Cardiac muscle cell (in vitro differentiated cells and primary cell): Measurements from ENCODE around the gene MS4A18. TPM values are rescaled to one million over a fixed set of nuclear protein-coding genes. Genes with fewer than 3 reads are reported as not detected.

Source experiments
- DNase-seq, 2 donors: peaks; one replicate each; pipeline versions ENCODE4 v3.0.0 to v3.0.0-alpha.2; 2010 to 2017; ENCODE audit warnings: low read depth in 1 of 2, low spot score in 1 of 2
- H3K27ac ChIP-seq: fragments of 200-600 bp; sonication (generic); 2 replicates; pipeline ENCODE4 v1.5.1; 2016
- H3K27me3 ChIP-seq: fragments of 200-600 bp; sonication (generic); 2 replicates; pipeline ENCODE4 v1.6.0; 2016; ENCODE audit warnings: control low read depth
- H3K36me3 ChIP-seq: fragments of 200-600 bp; sonication (generic); 2 replicates; pipeline ENCODE4 v1.5.1; 2016; ENCODE audit warnings: control low read depth
- H3K4me1 ChIP-seq: fragments of 200-600 bp; sonication (generic); 2 replicates; pipeline ENCODE4 v1.8.1; 2017; ENCODE audit warnings: low read depth, mild to moderate bottlenecking, mixed run types
- H3K4me3 ChIP-seq: fragments of 200-600 bp; sonication (generic); 2 replicates; pipeline ENCODE4 v1.5.1; 2016; ENCODE audit warnings: mild to moderate bottlenecking
- H3K9me3 ChIP-seq: fragments of 200-600 bp; sonication (generic); 2 replicates; pipeline ENCODE4 v1.5.1; 2017; ENCODE audit warnings: low read depth, mild to moderate bottlenecking, control low read depth
- polyA plus RNA-seq: library from polyadenylated mRNA; unstranded; fragments of >200 nt; fragmentation: Nextera tagmentation; extraction: Ambion mirVana; gene quantifications from 2 replicates; pipeline ENCODE4 v1.2.1, GENCODE V29; 2016
- total RNA-seq: library from RNA; depleted of rRNA; stranded (reverse); fragments of >200 nt; gene quantifications from 2 replicates; pipeline ENCODE4 v1.2.3, GENCODE V29; 2016
- TF ChIP-seq, protein P1 (sequence below): IDR thresholded peaks from 2 replicates; pipeline ENCODE4 v1.5.1; 2012; ENCODE audit warnings: low read depth, mild to moderate bottlenecking, low read length

Gene MS4A18
- total and polyA plus RNA-seq, 2 experiments from 2014 or later, result not detected

DNA sequence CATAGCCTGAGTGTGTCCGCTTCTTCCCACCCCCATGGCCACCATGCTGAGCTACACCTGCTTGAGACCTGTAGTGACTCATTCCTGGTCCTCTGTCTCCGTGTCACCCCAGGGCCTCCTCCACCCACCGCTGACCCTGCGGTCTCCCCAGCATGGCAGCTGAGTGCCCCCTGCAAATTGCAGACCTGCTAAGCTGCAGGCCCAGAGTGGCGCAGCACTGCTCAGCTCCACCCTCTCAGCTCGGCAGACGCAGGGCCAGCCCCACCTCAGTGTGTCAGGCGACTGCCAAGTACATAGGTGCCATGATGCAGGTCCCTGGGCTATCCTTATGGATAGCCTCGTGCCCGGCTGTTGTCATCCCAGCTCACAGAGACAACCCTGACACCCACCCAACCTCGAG lies 45.3 kb downstream of the MS4A18 start:
- Histone ChIP-seq H3K9me3 (no peaks in the 10 kb centered on the region), H3K36me3 (no peaks in the 10 kb centered on the region), H3K27ac (no peak overlapping the region), H3K4me1 (no peaks in the 10 kb centered on the region), H3K27me3 (no peaks in the 10 kb centered on the region), H3K4me3 (no peak overlapping the region)
- TF ChIP-seq, protein P1, sequence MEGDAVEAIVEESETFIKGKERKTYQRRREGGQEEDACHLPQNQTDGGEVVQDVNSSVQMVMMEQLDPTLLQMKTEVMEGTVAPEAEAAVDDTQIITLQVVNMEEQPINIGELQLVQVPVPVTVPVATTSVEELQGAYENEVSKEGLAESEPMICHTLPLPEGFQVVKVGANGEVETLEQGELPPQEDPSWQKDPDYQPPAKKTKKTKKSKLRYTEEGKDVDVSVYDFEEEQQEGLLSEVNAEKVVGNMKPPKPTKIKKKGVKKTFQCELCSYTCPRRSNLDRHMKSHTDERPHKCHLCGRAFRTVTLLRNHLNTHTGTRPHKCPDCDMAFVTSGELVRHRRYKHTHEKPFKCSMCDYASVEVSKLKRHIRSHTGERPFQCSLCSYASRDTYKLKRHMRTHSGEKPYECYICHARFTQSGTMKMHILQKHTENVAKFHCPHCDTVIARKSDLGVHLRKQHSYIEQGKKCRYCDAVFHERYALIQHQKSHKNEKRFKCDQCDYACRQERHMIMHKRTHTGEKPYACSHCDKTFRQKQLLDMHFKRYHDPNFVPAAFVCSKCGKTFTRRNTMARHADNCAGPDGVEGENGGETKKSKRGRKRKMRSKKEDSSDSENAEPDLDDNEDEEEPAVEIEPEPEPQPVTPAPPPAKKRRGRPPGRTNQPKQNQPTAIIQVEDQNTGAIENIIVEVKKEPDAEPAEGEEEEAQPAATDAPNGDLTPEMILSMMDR, result no peak
- DNase-seq, result no peak

GRCh38 chr11:60771146-60771545 lies 46.6 kb downstream of the MS4A18 start:
- Histone ChIP-seq H3K4me1 (no peaks in the 10 kb centered on the region), H3K4me3 (no peak overlapping the region), H3K36me3 (no peaks in the 10 kb centered on the region), H3K27ac (no peak overlapping the region), H3K27me3 (no peaks in the 10 kb centered on the region), H3K9me3 (no peaks in the 10 kb centered on the region)
- TF ChIP-seq, protein P1, result no peak
- DNase-seq, result no peak

DNA sequence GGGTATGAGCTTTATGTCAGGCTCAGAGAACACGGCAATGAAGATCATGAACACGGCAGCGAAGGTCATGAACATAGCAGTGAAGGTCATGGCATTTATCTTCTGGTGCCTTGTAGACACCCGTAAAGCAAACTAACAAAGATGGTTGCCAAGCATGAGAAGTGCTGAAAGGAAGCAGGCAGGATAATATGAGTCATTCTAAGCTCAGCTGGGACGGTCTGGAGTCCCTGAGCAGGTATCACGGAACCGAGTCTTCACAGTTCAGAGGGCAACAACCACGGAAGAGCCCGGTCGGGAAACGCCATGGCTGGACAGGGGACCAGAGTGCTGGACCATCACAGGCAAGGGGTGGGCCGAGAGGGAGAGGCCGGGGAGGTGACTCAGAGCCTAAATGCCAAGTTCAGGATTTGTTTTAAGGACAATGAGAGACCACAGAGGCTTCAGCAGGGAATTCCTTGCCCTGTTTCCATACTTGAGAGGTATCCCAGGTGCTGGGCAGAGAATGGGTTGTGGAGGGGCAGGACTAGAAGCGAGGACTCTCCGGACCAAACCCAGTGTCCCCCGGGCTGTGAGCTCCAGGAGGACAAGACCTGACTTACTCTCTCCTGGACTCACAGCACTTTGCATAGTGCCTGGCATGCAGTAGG lies 47.5 kb downstream of the MS4A18 start:
- no peak for DNase-seq
- H3K4me1 ChIP-seq, result no peaks in the 10 kb centered on the region
- no peaks in the 10 kb centered on the region for H3K36me3 ChIP-seq
- H3K27me3 ChIP-seq, result no peaks in the 10 kb centered on the region
- TF ChIP-seq, protein P1, result no peak
- H3K27ac ChIP-seq, result no peak overlapping the region
- H3K4me3 ChIP-seq, result no peak overlapping the region
- no peaks in the 10 kb centered on the region for H3K9me3 ChIP-seq

GRCh38 chr11:60772666-60773065 lies 48.1 kb downstream of the MS4A18 start:
- H3K4me1 ChIP-seq, result no peaks in the 10 kb centered on the region
- DNase-seq, result no peak
- TF ChIP-seq, protein P1, result no peak

GRCh38 chr11:60774726-60775125 lies 50.2 kb downstream of the MS4A18 start:
- no peaks in the 10 kb centered on the region for H3K9me3 ChIP-seq
- H3K27ac ChIP-seq, result no peak overlapping the region
- H3K27me3 ChIP-seq, result no peaks in the 10 kb centered on the region
- no peak overlapping the region for H3K4me3 ChIP-seq
- no peak for DNase-seq
- TF ChIP-seq, protein P1, result no peak
- no peaks in the 10 kb centered on the region for H3K36me3 ChIP-seq
- H3K4me1 ChIP-seq, result no peaks in the 10 kb centered on the region

More at GRCh38 chr11:60772666-60773065, 48.1 kb downstream of the MS4A18 start:
- Histone ChIP-seq H3K36me3 (no peaks in the 10 kb centered on the region), H3K27ac (no peak overlapping the region), H3K9me3 (no peaks in the 10 kb centered on the region), H3K27me3 (no peaks in the 10 kb centered on the region), H3K4me3 (no peak overlapping the region)
